GM12873 (cell line): ENCODE measurements around the gene SF3A1.

ENCODE experiments used
- CTCF ChIP-seq: IDR thresholded peaks from 2 replicates; pipeline ENCODE4 v1.5.1; 2012; ENCODE audit warnings: low read depth, mild to moderate bottlenecking, moderate library complexity, low read length, control low read depth; ENCODE audit not compliant: insufficient read depth; ENCODE audit errors: missing control alignments

The SF3A1 gene

GRCh38 chr22:30290342-30291057 is 66.2 kb downstream of the SF3A1 start:
- no peak for TF ChIP-seq CTCF

DNA sequence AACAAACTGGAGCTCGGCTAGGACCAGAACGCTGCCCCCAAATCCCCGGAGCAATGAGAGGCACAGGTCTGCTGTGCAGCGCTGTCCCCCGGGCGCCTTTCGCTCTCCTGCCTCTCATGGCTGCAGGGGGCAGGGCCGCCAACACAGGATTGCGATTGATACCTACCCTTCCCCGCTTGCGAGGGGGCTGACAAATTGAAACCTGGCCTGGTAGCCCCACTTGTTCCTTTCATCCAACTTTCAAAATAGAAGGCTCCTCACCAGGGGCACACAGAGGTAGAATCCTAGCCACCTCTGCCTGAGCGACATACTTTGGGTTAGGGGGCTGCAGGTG is 66.7 kb downstream of the SF3A1 start:
- no peak for TF ChIP-seq CTCF

- no peak for TF ChIP-seq CTCF
These were observed 67.3 kb downstream of the SF3A1 start, which contains the start of gene CASTOR1 for GRCh38 chr22:30289141-30289979. CASTOR1 (minus strand) TSS chr22:30289505; CDS start chr22:30289497, 8 bp downstream.

DNA sequence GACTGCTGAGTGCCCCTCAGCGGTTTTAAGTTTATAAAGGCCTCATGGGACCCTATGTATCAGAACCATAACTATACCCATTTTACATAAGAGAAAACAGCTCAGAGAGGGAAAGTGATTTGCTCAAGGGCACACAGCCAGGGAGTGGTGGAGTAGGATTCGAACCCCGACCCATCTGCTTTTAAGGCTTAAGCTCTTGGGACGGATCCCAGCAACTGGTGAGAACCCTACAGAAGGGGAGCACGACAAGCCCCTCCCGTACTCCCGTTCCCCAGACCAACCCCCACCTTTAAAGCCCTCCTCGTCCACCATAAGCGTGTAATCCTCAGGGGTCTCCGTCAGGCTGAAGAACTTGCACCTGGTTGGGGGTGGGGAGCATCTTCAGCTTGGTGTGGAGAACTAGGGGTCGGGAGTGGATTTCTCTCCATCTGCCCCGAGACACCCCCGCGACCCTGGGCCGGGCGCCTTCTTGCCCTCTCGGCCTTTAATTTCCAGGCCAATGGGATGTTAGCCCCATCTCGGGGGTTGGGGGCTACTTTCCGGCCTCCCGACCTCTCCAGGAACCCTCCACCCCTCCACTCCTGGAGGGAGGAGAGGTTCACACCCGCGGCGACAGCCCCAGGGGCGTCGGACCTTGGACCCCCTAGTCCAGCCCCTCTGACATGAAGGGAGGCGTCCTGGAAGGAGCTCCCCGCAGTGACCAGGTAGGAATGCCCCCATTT is 68.1 kb downstream of the SF3A1 start:
- no peak for TF ChIP-seq CTCF

- TF ChIP-seq CTCF = peak; percentile 88
These were observed 68.9 kb downstream of the SF3A1 start for GRCh38 chr22:30287648-30288418.

DNA sequence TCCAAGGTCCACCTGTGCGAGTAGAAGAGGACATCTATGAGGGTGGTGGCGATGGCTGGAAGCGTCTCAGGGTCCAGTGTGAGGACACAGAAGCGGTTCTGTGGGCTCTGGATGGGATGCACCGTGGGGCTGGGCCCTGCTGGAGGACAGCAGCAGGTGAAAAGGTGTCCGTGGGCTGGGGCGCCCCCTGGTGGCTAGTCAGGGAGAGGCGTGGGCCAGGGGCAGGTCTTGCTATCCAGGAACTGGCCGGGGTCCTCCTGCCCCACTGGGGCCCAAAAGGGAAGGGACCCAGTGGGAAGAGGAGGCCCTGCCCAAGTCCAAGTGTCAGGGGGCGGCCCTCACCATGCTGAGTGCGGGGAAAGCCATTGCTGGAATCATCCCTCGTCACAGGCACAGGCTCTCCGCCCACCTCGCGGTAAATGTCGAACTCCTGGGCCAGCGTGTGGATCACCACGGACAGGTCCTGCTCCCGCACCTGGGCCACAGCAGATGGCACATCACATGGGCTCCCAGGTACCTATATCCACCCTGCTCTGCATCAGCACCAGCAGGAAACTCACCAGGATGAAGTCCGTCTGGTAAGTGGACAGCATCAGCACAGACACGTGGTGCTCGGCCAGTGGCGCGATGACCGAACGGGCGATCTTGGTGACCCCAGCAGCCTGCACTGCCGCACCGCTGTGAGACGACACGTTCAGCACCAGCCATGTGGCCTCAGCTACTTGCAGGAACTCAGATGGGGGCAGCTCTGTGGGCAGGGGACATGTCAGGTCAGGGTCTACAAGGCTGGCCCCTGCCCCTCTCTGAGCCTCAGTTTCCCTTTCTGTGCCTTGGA is 69.7 kb downstream of the SF3A1 start:
- TF ChIP-seq CTCF = peak; percentile 89
